Activated CD4-positive, CD25-positive, alpha-beta regulatory T cell treated with anti-CD3 and anti-CD28 coated beads, Interleukin-2, amount 50 U/mL, for 24 hours (primary cell): ENCODE data around the gene GSTO1.
A peak's percentile ranks its signal among the peaks of the same experiment; 100 is the strongest.

Experiments
- ATAC-seq, 2 donors: fragments of 150-1000 bp; cut with Tn5 transposase; one replicate each; pipeline ENCODE4 v1.10.0; 2021; ENCODE audit warnings: mild to moderate bottlenecking in 1 of 2, moderate library complexity in 1 of 2

GSTO1 gene

DNA sequence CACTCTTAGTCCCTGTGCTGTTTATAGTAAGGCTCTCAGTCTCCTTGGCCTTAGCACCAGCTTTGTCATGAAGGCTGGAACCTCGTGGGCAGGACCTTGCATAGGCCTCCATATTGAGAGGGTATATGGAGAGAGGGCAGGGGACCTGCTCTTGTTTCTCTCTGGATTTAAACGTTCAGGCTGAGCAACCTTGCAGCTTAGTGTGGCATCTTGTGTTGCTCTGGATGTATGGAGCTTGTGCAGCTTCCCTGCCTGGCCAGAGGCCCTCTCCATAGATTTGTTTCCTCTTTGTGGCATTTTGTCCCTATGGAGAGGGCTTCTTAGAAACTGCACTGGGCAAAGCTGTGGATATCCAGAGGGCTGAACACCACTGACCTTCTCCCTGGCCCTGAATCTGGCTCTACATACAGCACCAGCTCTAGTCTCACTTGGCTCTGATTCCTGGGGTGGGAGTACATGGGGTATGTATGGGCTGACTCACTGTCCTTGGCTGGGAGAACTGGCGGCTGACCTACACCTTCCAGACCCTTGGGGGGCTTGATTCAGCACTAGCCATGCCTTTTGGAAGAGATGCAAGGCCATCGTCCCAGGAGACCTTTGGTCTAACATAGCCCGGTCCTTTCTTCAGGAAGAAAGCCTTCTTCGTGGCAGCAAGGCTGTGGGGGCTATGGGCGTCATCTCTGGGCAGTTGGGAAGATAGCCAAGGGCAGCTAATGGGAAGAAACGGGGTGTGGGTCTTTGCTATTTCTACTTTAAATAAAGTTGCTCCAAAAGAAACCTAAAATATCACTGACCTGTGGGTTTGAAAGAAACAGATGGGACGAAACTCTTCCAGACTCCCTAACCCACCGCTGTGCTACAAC is 53.1 kb downstream of the GSTO1 start:
- ATAC-seq = no peak

DNA sequence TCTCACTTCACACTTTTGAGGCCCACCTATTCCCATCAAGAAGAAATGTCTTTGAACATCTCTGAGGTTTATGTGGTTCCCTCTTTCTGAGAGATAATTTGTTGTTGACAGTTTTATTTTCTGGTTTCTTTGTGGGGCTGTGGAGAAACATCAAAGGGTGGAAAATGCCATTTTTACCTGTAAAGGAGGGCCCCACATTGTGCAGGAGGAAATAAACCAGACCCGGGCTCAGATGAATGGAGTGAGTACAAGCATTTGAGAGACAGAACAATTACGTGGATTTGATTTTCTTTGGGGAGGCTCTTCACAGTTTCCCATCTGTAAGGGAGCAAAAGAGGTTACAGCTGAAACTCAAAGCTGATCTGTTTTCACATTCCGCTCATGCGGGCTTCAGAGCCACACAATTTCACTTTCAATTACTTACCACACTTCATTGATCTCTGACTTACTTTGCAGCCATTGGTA is 53.8 kb downstream of the GSTO1 start:
- peak; percentile 67 to 72 for ATAC-seq

DNA sequence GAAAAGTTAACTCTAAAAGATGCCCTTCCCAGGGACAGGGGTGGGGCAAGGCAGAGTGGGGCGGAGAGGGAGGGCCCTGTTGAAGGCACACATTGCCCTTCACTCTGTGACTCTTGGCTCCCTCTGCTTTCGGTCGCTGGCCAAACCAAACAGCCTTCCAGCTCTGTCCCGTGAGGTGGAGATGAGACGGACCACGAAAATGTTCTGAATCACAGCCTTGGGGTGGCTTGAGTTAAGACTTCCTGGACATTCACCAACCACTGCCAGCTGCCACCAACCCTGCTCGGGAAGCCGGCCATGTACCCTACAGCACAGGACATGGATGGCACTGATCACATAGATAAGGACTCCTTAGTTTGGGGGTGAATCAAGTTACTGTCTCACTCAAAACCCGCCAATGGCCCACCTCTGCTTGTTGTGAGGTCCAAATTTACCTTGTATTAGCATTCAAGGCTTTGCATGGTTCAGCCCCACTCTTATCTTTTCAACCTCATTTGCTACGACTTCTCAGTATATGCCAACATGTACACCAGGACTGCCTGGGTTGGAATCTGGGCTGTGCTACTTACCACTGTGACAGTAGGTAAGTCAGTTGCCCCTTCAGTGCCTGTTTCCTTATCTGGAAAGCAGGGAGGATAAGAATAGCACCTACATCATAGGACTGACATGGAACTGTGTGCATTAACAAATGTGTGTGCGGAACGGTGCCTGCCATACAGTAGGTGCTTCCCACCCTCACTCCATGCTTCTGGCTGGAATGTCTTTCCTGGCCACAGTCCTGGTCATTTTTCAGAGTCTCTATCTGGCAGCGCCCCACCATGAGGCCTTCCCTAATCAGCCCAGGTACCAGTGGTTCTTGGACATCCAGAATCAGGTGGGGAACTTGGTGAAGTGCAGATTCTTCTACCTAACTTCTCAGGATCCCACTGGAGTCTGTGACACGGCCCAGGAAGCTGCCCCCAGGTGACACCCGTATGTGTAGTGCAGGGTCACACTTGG is 55.6 kb downstream of the GSTO1 start:
- ATAC-seq = no peak

DNA sequence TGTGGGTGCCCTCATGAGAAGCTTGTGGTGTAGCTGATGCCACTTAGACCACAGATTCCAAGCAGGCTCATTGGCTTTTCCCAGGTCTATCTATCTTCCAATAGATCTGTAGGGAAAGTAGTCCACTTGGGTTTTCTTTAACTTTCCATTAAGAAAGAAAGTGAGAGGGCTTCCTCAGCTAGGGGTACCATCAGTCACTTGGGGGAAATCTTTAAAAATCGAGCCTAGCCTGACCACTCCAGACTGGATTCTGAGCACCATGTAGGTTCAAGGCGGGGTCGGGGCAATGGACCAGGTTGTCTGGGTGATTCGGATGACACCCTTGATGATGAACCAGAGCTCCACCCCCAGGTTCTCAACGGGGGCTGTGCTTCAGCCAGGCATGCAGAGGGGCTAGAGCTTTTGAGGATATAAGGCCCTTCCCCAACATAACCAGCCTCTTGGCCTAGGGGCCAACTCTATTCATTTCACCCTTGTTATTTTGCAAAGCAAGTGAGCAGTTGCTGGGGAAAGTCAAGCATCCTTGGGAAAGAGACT is 56.6 kb downstream of the GSTO1 start:
- no peak for ATAC-seq

DNA sequence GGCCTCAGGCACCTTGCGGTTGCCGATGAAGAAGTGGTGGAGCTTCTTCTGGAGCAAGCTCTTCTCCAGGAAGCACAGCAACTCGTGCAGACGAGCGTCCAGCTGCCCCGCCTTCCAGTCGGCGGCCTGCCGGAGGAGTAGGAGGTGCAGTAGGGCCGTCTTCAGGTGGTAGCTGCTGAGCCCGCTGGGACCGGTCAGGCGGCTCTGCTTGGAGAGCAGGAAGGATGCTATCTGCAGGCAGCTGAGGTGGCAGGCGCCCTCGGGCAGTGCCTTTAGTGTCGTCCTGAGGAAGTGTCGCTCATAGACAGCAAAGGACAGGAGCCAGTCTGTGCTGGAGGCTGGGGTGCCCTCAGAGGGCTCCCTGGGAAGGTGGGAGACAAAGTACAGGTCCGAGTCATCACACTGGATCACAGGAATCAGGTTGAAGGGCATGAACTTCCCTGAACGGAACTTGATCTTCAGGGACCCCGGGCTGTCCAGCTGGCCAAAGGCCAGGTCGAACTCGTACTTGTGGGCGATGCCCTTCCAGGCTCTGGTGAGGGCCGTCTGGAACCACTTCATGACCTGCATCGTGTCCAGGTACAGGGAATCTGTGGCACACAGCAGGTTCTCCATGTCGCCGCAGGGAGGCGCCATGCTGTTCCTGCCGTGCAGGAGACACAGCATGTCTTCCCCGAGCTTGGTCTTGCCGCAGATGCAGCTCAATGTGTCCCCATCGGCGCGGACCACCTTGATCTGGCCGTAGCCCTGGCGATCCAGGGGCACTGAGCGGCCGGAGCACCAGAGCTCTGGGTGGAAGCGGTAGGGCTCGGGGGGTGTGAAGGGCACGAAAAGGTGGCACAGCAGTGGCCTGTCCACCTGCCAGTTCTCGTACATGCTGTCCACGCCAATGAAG is 60.1 kb downstream of the GSTO1 start:
- ATAC-seq = no peak

DNA sequence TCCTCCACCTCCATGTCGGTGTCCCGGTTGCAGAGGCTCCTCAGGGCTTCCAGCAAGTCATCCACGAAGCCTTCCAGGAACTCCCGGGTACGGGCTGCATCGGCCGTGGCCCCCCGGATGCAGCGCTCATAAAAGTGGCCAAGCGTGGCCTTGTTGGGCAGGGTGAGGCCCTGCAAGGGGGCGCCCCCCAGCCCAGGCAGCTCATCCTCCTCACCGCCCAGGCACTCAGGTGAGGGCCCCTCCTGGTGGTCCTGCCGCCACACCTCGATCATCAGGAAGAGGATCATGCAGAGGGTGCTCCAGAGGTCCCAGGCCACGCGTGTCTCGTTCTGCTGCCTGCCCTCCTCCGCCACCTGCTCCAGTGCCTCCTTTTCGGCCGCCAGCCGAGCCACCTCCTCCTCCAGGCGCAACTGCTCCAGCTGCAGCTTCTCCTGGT is 60.8 kb downstream of the GSTO1 start:
- no peak for ATAC-seq

DNA sequence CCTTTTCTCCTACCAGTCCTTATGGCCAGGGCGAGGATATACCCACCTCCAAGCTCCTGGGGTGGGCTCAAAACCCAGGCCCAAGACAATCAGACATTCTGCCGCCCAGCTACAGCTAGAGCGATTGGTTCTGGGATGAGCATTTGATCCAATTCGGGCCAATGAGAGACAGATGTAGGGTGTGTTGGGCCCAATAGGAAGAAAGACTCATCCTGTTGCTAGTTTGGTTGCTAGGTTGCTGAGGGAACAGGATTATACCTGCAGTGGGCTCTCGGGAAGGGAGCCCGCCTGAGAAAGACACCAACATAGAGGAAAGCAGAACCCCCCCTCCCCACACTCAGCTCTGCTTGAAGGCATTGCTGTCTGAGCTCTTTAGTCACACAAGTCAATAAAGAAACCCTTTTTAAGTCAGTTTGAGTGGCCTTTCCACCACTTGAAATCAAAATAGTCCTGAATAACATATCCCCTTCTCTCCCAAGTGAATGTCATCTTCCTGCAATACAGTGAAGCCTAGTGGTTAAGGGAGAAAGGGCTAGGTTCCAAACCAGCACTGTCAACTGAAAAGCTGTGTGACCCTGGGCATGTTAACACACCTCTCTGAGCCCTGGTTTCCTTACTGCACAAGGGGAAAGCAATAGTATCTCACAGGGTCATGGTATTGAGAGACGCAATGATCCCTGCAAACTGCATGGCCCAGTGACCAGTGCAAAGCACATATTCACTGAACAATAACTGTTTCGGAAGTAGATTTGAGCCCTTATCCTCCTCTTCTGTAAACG is 61.8 kb downstream of the GSTO1 start:
- no peak for ATAC-seq
